SU-DHL-6 (cell line): Measurements from ENCODE around the gene NAA60.

Experiments used
- CTCF ChIP-seq: fragments of 200-600 bp; sonication (generic); IDR thresholded peaks from one replicate; pipeline ENCODE4 v1.5.1; 2017; ENCODE audit warnings: antibody characterized with exemption, mild to moderate bottlenecking, low read length, moderate library complexity; ENCODE audit not compliant: insufficient read depth, poor library complexity, severe bottlenecking
- EZH2phosphoT487 ChIP-seq: fragments of 200-600 bp; sonication (generic), shearing (Covaris generic); conservative IDR thresholded peaks from 2 replicates; pipeline ENCODE4 v1.6.1; 2018; ENCODE audit warnings: mild to moderate bottlenecking, antibody characterized with exemption, low read length, moderate library complexity, mixed read lengths

GRCh38 chr16:3530371-3530914, 87.0 kb downstream of the NAA60 start:
- TF ChIP-seq CTCF = no peak
- no peak for TF ChIP-seq EZH2phosphoT487
